HG03066 (cell line): ENCODE measurements around the gene TMLHE.
"Not testable (repeated sequence)": the region's sequence is repeated elsewhere in the genome, so short reads cannot be mapped to it uniquely, and the experiment has no call there.

Source experiments
- ATAC-seq: cut with Tn5 transposase; IDR thresholded peaks from one replicate; pipeline ENCODE4 v1.9.1; 2021; ENCODE audit warnings: low read depth; ENCODE audit not compliant: unreplicated experiment

TMLHE gene

GRCh38 chrX:155505296-155505695, 107.5 kb downstream of the TMLHE start:
- no peak for ATAC-seq

- not testable (repeated sequence) for ATAC-seq
Observed at GRCh38 chrX:155495134-155495533, 117.6 kb downstream of the TMLHE start.

- not testable (repeated sequence) for ATAC-seq
Observed at GRCh38 chrX:155491421-155491820, 121.3 kb downstream of the TMLHE start.

- not testable (repeated sequence) for ATAC-seq
Observed at GRCh38 chrX:155477136-155477535, 135.6 kb downstream of the TMLHE start.

- not testable (repeated sequence) for ATAC-seq
Observed at GRCh38 chrX:155466269-155466938, 146.3 kb downstream of the TMLHE start.

GRCh38 chrX:155460501-155460900, 152.3 kb downstream of the TMLHE start:
- not testable (repeated sequence) for ATAC-seq

GRCh38 chrX:155458471-155458870, 154.3 kb downstream of the TMLHE start, which contains the start of gene F8A3:
F8A3 (minus strand) TSS chrX:155458620; CDS start chrX:155458600, 20 bp downstream.
- peak; percentile 66 for ATAC-seq

- peak; percentile 48 for ATAC-seq
Observed at GRCh38 chrX:155457761-155458447, 154.8 kb downstream of the TMLHE start.

- no peak for ATAC-seq
Observed at GRCh38 chrX:155441097-155441496, 171.7 kb downstream of the TMLHE start.
